NB4 (cell line): Measurements from ENCODE around the gene TMEM240.
"Not testable (repeated sequence)": the region's sequence is repeated elsewhere in the genome, so short reads cannot be mapped to it uniquely, and the experiment has no call there.

Source experiments
- CTCF ChIP-seq: IDR thresholded peaks from one replicate; pipeline ENCODE4 v1.5.1; 2012; ENCODE audit warnings: low read depth, low read length
- MYC ChIP-seq: IDR thresholded peaks from 2 replicates; pipeline ENCODE4 v1.6.1; 2011; ENCODE audit warnings: low read depth, low read length

- not testable (repeated sequence) for TF ChIP-seq MYC, CTCF
Measured at GRCh38 chr1:1526476-1526875, 13.9 kb downstream of the TMEM240 start.
